22Rv1 (cell line): ENCODE measurements around the gene GRIN3B.

Experiments used
- ZFX ChIP-seq: fragments of 450-650 bp; IDR thresholded peaks from 2 replicates; pipeline ENCODE4 v1.6.1; 2017; ENCODE audit warnings: antibody characterized with exemption, borderline replicate concordance
- TF ChIP-seq, protein P1 (sequence below): fragments of 450-650 bp; IDR thresholded peaks from 2 replicates; pipeline ENCODE4 v1.5.1; 2017; ENCODE audit warnings: mild to moderate bottlenecking

DNA sequence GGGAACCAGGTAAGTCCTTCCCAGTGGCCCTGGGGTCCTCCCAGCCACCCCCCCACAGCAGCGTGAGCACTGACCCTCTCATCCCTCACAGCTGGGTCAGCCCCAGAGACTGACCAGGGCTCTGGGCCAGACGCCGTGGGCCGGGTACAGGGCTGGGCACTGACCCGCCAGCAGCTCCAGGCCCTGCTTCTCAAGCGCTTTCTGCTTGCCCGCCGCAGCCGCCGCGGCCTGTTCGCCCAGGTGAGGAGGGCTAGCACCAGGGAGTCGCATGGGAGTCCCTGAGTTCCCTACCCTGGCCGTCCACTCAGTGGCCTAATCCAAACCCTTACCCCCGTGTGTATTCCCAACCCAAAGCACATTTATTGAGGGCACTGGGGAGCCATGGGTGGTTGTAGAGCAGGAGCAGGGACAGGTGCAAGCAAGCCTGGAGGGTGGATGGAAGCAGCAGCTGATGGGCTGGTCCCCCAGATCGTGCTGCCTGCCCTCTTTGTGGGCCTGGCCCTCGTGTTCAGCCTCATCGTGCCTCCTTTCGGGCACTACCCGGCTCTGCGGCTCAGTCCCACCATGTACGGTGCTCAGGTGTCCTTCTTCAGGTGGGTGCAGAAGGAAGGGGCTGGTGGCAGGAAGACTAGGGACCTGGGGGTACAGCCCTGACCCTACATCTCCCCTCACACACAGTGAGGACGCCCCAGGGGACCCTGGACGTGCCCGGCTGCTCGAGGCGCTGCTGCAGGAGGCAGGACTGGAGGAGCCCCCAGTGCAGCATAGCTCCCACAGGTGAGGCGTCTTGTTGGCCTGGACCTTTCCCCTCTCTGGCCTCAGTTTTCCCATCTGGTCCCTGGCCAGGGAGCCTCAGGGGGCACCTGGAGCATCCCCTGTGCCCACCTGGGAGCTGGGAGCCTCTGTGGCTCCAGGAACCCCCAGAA, 54.1 kb downstream of the GRIN3B start:
- TF ChIP-seq, protein P1, sequence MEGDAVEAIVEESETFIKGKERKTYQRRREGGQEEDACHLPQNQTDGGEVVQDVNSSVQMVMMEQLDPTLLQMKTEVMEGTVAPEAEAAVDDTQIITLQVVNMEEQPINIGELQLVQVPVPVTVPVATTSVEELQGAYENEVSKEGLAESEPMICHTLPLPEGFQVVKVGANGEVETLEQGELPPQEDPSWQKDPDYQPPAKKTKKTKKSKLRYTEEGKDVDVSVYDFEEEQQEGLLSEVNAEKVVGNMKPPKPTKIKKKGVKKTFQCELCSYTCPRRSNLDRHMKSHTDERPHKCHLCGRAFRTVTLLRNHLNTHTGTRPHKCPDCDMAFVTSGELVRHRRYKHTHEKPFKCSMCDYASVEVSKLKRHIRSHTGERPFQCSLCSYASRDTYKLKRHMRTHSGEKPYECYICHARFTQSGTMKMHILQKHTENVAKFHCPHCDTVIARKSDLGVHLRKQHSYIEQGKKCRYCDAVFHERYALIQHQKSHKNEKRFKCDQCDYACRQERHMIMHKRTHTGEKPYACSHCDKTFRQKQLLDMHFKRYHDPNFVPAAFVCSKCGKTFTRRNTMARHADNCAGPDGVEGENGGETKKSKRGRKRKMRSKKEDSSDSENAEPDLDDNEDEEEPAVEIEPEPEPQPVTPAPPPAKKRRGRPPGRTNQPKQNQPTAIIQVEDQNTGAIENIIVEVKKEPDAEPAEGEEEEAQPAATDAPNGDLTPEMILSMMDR = no peak
- no peak for TF ChIP-seq ZFX
